Measurements from ENCODE around the gene CADM3. TPM values are rescaled to one million over a fixed set of nuclear protein-coding genes. Genes with fewer than 3 reads are reported as not detected.

The CADM3 gene
- total and polyA plus RNA-seq, 9 of the 15 experiments (the other 6 are each of a cell fraction or from before 2014, with no cell fraction given), result 0.04 TPM; not detected in 8

GRCh38 chr1:159146980-159147379, 24.4 kb upstream of the CADM3 start (continued):
- TF ChIP-seq CUX1 (CRISPR knock-in tag; IDR thresholded peaks at IDR 0.05) (no peak), XRCC3 (IDR thresholded peaks at IDR 0.05) (no peak)

GRCh38 chr1:159152031-159152430, 19.4 kb upstream of the CADM3 start:
- FAIRE-seq, result no peak
- Histone ChIP-seq H3K27ac (ENCODE audit: extremely low read depth, low read depth, low read length) (no peak overlapping the region), H4K20me1 (replicated peaks; ENCODE audit: control insufficient read depth, insufficient read depth, low read length) (no peaks in the 10 kb centered on the region), H3K9me1 (ENCODE audit: control insufficient read depth, insufficient read depth, low read length) (no peaks in the 10 kb centered on the region), H2AFZ (ENCODE audit: low read depth, low read length) (no peak overlapping the region), H3K4me2 (ENCODE audit: insufficient read depth, low read length) (no peak overlapping the region), H3K27me3 (ENCODE audit: control insufficient read depth in 2 of 2, insufficient read depth in 2 of 2, low read length in 2 of 2) (no peaks in the 10 kb centered on the region), H3K79me2 (ENCODE audit: control insufficient read depth, insufficient read depth, low read length) (no peaks in the 10 kb centered on the region), H3K9me3 (replicated peaks; ENCODE audit: control insufficient read depth, insufficient read depth, low read depth, low read length) (no peaks in the 10 kb centered on the region), H3K4me1 (replicated peaks in 1 of 2; ENCODE audit: control insufficient read depth in 2 of 2, insufficient read depth in 2 of 2, low read length in 2 of 2) (no peaks in the 10 kb centered on the region), H3K9ac (ENCODE audit: insufficient read depth in 1 of 2, low read depth in 2 of 2, low read length in 2 of 2) (no peak overlapping the region), H3K4me3 (no peak overlapping the region), H3K36me3 (ENCODE audit: control insufficient read depth, insufficient read depth, low read length) (no peaks in the 10 kb centered on the region)
- in situ Hi-C loops (cut with MboI), result no loop called here
- ChIA-PET CTCF (ENCODE audit: low intra/inter-chr PET ratio) (interaction anchor here (0.8 kb wide), 1 partner anchor 9 kb away, joined by 4 read pairs; no protein-coding TSS in a partner anchor), POLR2A (interaction anchor here (0.6 kb wide), 1 partner anchor 12 kb away, joined by 3 read pairs; no protein-coding TSS in a partner anchor)
- no peak for ATAC-seq
- WGBS (ENCODE audit: insufficient coverage, low coverage, missing lambda C conversion rate), result 5% methylated on average over 3 of the region's 3 CpGs
- intact Hi-C loops (cut with micrococcal nuclease), result no loop called here
- no peak for TF ChIP-seq ARID3B (CRISPR knock-in tag; IDR thresholded peaks at IDR 0.05; ENCODE audit: borderline replicate concordance)
- no peak for TF ChIP-seq SMC3 (conservative IDR thresholded peaks at IDR 0.05; ENCODE audit: insufficient read depth, low read depth, low read length)
- no peak for TF ChIP-seq POLR3A (IDR thresholded peaks at IDR 0.05; ENCODE audit: borderline replicate concordance, extremely low read depth, insufficient read depth, insufficient read length)
- TF ChIP-seq USF1 (CRISPR knock-in tag; IDR thresholded peaks at IDR 0.05), result no peak
- no peak for DNase-seq (ENCODE audit: extremely low read depth in 1 of 4, low spot score in 3 of 4)
- no TSS peak for BruUV-seq (replicated peaks)
